HT-29 (cell line): ENCODE measurements around the gene LRP1. TPM values are rescaled to one million over a fixed set of nuclear protein-coding genes. Genes with fewer than 3 reads are reported as not detected.
A peak's percentile ranks its signal among the peaks of the same experiment; 100 is the strongest.

Source experiments
- DNase-seq: peaks from one replicate; pipeline ENCODE4 v3.0.0-alpha.2; 2015; ENCODE audit warnings: low spot score
- total RNA-seq: library from RNA; depleted of rRNA; stranded (reverse); fragments of >200 nt; shearing (Covaris generic); gene quantifications from 2 replicates; pipeline ENCODE4 v1.2.3, GENCODE V29; 2014

The LRP1 gene
- total RNA-seq, 1 experiment from 2014 or later, result 25.2 TPM

- no peak for DNase-seq
Measured at GRCh38 chr12:57173683-57174082, 45.4 kb downstream of the LRP1 start.

GRCh38 chr12:57175428-57176138, 47.3 kb downstream of the LRP1 start:
- DNase-seq, result peak; percentile 93

GRCh38 chr12:57176139-57176477, 47.8 kb downstream of the LRP1 start:
- DNase-seq, result no peak

DNA sequence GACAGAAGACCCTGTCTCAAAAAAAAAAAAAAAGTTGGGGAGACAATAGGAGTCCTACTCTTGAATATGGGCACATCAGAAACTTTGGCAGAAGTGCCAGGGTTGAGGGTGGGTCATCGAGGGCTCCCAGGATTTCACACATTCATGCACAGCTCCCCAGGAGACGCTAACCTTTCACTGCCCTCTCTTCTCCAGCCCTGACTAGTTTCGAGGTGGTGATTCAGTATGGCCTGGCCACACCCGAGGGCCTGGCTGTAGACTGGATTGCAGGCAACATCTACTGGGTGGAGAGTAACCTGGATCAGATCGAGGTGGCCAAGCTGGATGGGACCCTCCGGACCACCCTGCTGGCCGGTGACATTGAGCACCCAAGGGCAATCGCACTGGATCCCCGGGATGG, 48.6 kb downstream of the LRP1 start:
- DNase-seq, result no peak

- DNase-seq, result no peak
Measured at GRCh38 chr12:57177354-57177753, 49.1 kb downstream of the LRP1 start.

DNA sequence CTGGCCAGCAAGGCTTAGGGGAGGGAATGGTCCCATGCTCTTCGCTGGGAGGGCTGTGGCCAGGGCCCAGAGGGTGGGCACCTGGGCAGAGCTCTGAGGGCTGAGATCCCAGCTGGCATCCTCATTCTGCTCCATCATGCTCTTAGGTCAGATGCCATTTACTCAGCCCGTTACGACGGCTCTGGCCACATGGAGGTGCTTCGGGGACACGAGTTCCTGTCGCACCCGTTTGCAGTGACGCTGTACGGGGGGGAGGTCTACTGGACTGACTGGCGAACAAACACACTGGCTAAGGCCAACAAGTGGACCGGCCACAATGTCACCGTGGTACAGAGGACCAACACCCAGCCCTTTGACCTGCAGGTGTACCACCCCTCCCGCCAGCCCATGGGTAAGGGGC, 49.9 kb downstream of the LRP1 start:
- DNase-seq, result no peak

DNA sequence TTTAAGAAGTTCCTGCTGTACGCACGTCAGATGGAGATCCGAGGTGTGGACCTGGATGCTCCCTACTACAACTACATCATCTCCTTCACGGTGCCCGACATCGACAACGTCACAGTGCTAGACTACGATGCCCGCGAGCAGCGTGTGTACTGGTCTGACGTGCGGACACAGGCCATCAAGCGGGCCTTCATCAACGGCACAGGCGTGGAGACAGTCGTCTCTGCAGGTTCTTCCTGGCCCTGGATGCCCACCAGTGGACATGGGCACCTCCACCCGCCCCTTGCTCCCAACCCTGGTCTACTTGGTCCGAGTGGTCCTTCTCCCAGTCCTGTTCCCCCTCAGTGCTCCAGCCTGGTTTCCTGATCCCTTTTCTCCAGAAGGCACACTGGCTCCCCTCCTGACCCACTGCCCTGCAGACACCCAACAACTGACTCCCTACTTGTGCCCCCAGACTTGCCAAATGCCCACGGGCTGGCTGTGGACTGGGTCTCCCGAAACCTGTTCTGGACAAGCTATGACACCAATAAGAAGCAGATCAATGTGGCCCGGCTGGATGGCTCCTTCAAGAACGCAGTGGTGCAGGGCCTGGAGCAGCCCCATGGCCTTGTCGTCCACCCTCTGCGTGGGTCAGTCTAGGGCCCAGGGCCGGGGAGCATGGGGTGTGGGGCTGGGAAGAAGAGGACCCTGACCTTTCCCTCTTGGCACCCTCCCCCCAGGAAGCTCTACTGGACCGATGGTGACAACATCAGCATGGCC, 51.2 kb downstream of the LRP1 start:
- no peak for DNase-seq

DNA sequence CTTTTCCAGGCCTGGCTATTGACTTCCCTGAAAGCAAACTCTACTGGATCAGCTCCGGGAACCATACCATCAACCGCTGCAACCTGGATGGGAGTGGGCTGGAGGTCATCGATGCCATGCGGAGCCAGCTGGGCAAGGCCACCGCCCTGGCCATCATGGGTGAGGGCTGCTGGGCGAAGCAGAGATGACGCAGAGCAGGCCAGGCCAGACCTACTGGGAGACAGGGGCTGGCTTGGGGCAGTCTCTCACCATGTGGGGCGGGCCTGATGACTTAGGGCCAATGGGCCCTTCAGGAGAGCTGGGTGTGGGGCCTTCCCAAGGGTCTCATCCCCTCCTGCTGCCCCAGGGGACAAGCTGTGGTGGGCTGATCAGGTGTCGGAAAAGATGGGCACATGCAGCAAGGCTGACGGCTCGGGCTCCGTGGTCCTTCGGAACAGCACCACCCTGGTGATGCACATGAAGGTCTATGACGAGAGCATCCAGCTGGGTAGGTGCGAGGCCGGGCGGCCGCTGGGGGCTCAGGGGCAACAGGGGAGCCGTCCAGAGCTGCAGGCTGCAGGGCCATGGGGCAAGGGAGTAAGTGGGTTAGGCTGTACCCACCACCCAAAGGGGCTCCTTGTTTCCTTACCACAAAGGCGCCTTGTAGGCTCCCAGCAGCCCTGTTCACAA, 52.2 kb downstream of the LRP1 start:
- no peak for DNase-seq

GRCh38 chr12:57181072-57181471, 52.8 kb downstream of the LRP1 start:
- no peak for DNase-seq

GRCh38 chr12:57181561-57182155, 53.4 kb downstream of the LRP1 start:
- DNase-seq, result no peak

DNA sequence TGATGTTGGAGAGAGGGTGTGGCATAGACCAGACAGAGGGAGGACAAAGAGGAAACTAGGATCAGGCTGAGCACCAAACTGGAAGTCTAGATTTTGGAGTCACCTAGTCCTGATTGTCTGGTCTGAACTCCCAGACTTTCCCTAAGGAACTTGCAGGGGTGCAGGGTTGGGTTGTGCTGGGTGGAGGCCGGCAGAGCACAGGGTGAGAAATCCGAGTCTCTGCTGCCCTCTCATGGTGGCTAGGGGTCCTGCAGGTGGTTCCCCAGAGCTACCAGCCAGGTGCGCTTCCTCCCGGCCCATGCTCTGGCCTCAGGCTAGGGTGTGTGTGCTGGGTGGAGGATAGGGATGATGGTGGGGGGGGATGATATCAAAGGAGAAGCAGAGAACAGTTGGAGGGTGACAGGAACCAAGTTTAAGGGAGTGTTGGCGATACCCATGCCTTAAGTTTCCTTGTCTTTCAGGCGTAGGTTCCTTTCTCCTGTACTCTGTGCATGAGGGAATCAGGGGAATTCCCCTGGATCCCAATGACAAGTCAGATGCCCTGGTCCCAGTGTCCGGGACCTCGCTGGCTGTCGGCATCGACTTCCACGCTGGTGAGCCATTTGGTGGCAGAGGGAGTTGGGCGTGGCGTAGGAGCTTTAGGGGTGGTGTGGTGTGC, 54.8 kb downstream of the LRP1 start:
- DNase-seq, result peak; percentile 91

GRCh38 chr12:57183939-57184725, 55.8 kb downstream of the LRP1 start:
- DNase-seq, result no peak

- DNase-seq, result no peak
Measured at GRCh38 chr12:57185403-57185802, 57.1 kb downstream of the LRP1 start.

DNA sequence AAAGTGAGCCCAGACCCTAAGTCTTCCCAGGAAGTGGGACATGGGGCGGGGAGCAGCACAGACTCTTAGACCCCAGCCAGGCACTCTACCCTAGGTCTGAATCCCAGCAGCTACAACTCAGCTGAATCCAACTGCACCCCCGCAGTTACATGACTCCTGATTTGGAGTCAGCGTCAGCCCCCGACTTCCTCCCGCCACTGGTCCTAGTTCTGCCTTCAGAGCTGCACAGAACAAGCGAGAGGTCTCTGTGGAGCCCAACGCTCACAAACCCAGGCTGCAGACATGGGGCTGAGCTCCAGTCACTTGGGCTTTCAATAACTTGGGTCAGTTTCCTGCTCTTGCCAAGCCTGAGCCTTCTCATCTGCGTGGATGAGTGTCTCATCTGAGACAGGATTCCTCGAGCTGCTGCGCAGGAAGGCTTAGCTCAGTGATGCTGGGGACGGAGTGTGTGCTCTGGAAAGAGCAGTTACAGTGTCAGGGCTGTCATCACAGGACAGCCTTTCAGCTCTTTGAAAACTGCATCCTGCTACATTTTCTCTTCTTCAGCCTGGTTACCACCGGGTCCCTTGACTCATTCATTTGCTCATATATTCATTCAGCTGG, 57.7 kb downstream of the LRP1 start:
- DNase-seq, result no peak

GRCh38 chr12:57187222-57188089, 59.2 kb downstream of the LRP1 start:
- no peak for DNase-seq

DNA sequence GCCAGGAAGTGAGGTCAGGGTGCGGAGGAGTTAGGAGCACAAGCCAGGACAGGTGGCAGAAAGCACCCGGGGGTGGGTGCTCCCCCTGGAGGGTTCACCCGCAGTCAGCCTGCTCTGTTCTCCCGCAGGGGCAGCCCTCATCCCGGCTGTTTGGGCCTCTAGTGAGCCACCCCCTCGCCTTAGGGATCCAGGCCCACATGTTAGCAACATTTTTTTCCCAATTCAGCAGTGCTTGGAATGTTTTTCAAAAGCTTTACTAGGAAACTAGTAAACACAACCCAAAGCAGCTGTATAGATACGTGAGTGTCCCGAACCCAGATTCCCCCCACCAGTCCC, 59.8 kb downstream of the LRP1 start:
- no peak for DNase-seq

DNA sequence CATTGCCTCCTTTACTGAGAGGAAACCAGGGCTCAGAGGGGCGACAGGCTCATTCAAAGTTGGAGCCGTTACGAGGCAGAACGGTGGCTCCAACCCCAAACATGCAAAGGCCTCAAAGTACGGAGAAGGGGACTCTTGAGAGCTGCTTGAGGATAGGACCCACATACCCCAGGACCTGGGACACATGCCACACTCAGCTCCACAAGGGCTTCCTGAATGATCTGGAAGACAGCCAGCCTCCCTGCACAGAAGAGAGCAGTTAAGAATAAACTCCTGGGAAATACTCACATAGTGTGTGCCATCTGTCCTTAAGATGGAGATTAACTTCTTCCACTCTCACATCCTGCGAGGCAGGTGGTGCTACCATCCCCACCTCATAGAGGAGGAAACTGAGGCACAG, 61.8 kb downstream of the LRP1 start:
- no peak for DNase-seq

DNA sequence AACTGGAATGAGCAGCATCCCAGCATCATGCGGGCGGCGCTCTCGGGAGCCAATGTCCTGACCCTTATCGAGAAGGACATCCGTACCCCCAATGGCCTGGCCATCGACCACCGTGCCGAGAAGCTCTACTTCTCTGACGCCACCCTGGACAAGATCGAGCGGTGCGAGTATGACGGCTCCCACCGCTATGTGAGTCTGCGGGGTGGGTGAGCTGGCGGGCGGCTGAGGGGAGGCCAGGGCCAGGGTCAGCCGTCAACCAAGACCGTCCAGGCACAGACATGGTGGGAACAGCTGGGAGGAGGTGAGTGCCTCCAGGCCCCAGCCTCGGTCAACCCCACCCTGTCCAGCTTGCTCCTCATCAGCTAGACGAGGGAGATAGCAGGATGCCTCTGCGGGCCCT, 62.5 kb downstream of the LRP1 start:
- no peak for DNase-seq

DNA sequence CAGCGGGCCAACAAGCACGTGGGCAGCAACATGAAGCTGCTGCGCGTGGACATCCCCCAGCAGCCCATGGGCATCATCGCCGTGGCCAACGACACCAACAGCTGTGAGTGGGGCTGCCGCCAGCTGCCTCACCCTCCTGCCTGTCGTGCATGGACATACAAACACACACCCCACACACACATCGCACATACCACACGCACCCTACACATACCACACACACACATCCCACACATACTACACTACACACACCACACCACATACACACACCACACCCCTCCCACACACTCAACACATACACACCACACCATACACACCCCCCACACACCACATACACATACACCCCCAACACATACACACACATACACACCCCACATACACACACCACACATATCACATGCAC, 63.1 kb downstream of the LRP1 start:
- no peak for DNase-seq

DNA sequence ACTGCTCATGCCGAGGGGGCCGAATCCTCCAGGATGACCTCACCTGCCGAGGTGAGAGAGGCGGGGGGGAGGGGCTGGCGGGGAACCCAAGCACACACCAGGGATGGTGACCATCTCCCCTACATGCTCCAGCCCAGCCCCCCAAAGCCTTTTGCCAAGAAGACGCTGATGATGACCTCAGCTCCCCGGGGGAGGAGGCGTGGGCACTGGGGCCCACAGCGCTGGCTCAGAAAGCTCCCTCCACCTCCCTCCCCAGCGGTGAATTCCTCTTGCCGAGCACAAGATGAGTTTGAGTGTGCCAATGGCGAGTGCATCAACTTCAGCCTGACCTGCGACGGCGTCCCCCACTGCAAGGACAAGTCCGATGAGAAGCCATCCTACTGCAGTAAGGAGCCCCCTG, 64.6 kb downstream of the LRP1 start:
- no peak for DNase-seq
